IMR-90 (cell line): ENCODE measurements around the gene ASAH2. TPM values are rescaled to one million over a fixed set of nuclear protein-coding genes. Genes with fewer than 3 reads are reported as not detected.

ENCODE experiments used
- ATAC-seq: fragments of 200-7000 bp; cut with Tn5 transposase; 2 replicates; pipeline ENCODE4 v1.9.1; 2020; ENCODE audit warnings: low read depth, mild to moderate bottlenecking, moderate library complexity
- BruUV-seq: library from RNA; stranded (reverse); fragments of 400-500 nt; replicated peaks from 2 replicates; lab custom pipeline; 2021; lab: Mats Ljungman, UMichigan
- CTCF ChIA-PET: fragments of 300-600 bp; formaldehyde crosslinking; extraction: SDS; loops from one replicate; lab custom pipeline; 2021; ENCODE audit warnings: antibody characterized with exemption; lab: Yijun Ruan, JAX
- POLR2A ChIA-PET: fragments of 300-600 bp; sonication (Branson Sonifier 250); formaldehyde crosslinking; loops from one replicate; lab custom pipeline; 2022; ENCODE audit warnings: antibody characterized with exemption; ENCODE audit not compliant: unreplicated experiment; lab: Charles Lee
- DNase-seq: peaks from one replicate; pipeline ENCODE4 v3.0.0; 2013
- H2AFZ ChIP-seq: replicated peaks from 2 replicates; pipeline ENCODE3; 2013; ENCODE audit warnings: low read length, mild to moderate bottlenecking; ENCODE audit not compliant: poor library complexity
- H2AK5ac ChIP-seq: 2 replicates; pipeline ENCODE4 v1.6.1; 2013; ENCODE audit warnings: low read depth, low read length, inconsistent platforms
- H2AK9ac ChIP-seq: replicated peaks from 2 replicates; pipeline ENCODE3; 2013; ENCODE audit warnings: mild to moderate bottlenecking, low read depth, low read length, moderate library complexity; ENCODE audit not compliant: poor library complexity
- H2BK120ac ChIP-seq: 2 replicates; pipeline ENCODE4 v1.6.1; 2013; ENCODE audit warnings: low read depth, low read length, inconsistent platforms
- H2BK15ac ChIP-seq: 3 replicates; pipeline ENCODE4 v1.6.1; 2013; ENCODE audit warnings: low read depth, low read length, inconsistent platforms
- H2BK20ac ChIP-seq: 2 replicates; pipeline ENCODE4 v1.6.1; 2013; ENCODE audit warnings: low read depth, mild to moderate bottlenecking, inconsistent platforms, low read length, moderate library complexity
- H2BK5ac ChIP-seq: 2 replicates; pipeline ENCODE4 v1.6.1; 2013; ENCODE audit warnings: mild to moderate bottlenecking, low read depth, low read length, inconsistent platforms; ENCODE audit not compliant: poor library complexity, severe bottlenecking
- H3K14ac ChIP-seq: replicated peaks from 2 replicates; pipeline ENCODE4 v1.6.1; 2013; ENCODE audit warnings: low read depth, low read length, inconsistent platforms
- H3K18ac ChIP-seq: 2 replicates; pipeline ENCODE4 v1.6.1; 2013; ENCODE audit warnings: low read depth, low read length, control low read depth
- H3K23ac ChIP-seq: 2 replicates; pipeline ENCODE4 v1.6.1; 2013; ENCODE audit warnings: low read depth, low read length, inconsistent platforms
- H3K27ac ChIP-seq: 2 replicates; pipeline ENCODE4 v1.5.1; 2013; ENCODE audit warnings: mild to moderate bottlenecking, control low read depth, low read length; ENCODE audit not compliant: insufficient read depth
- H3K27me3 ChIP-seq: 2 replicates; pipeline ENCODE4 v1.6.1; 2013; ENCODE audit warnings: low read length; ENCODE audit not compliant: control insufficient read depth, insufficient read depth
- H3K36me3 ChIP-seq: 2 replicates; pipeline ENCODE4 v1.6.1; 2013; ENCODE audit warnings: low read length, mixed read lengths; ENCODE audit not compliant: control insufficient read depth, insufficient read depth
- H3K4ac ChIP-seq: 2 replicates; pipeline ENCODE4 v1.6.1; 2013; ENCODE audit warnings: low read depth, low read length, inconsistent platforms
- H3K4me1 ChIP-seq: 2 replicates; pipeline ENCODE4 v1.6.1; 2013; ENCODE audit warnings: low read length, mixed read lengths; ENCODE audit not compliant: control insufficient read depth, insufficient read depth
- H3K4me2 ChIP-seq: 2 replicates; pipeline ENCODE4 v1.6.1; 2013; ENCODE audit warnings: low read depth, mild to moderate bottlenecking, control low read depth, low read length, moderate library complexity
- H3K4me3 ChIP-seq: 2 replicates; pipeline ENCODE4 v1.5.1; 2013; ENCODE audit warnings: low read depth, mild to moderate bottlenecking, control low read depth, low read length, moderate library complexity; ENCODE audit not compliant: insufficient read depth
- H3K56ac ChIP-seq: 2 replicates; pipeline ENCODE4 v1.6.1; 2013; ENCODE audit warnings: low read length, inconsistent platforms; ENCODE audit not compliant: insufficient read depth; ENCODE audit errors: extremely low read depth
- H3K79me1 ChIP-seq, 2 experiments: 2 replicates each; pipeline ENCODE4 v1.6.1; 2013; ENCODE audit warnings: low read length in 2 of 2, inconsistent platforms in 1 of 2, low read depth in 1 of 2
- H3K9ac ChIP-seq: 2 replicates; pipeline ENCODE4 v1.6.1; 2013; ENCODE audit warnings: low read depth, low read length, control low read depth
- H3K9me1 ChIP-seq: 2 replicates; pipeline ENCODE4 v1.6.1; 2013; ENCODE audit warnings: low read length, inconsistent platforms; ENCODE audit not compliant: insufficient read depth
- H3K9me3 ChIP-seq: 2 replicates; pipeline ENCODE4 v1.6.1; 2013; ENCODE audit warnings: low read length; ENCODE audit not compliant: control insufficient read depth, insufficient read depth
- H4K20me1 ChIP-seq: 2 replicates; pipeline ENCODE4 v1.6.1; 2013; ENCODE audit warnings: low read length, inconsistent platforms; ENCODE audit not compliant: insufficient read depth
- H4K5ac ChIP-seq: 2 replicates; pipeline ENCODE4 v1.6.1; 2013; ENCODE audit warnings: mild to moderate bottlenecking, low read depth, low read length, control low read depth
- H4K8ac ChIP-seq, 2 experiments: 2 replicates each; pipeline ENCODE4 v1.6.1; 2013; ENCODE audit warnings: low read depth in 2 of 2, low read length in 2 of 2, control low read depth in 1 of 2, inconsistent platforms in 1 of 2
- H4K91ac ChIP-seq: 2 replicates; pipeline ENCODE4 v1.6.1; 2013; ENCODE audit warnings: low read depth, low read length, inconsistent platforms; ENCODE audit not compliant: insufficient read depth
- CEBPB ChIP-seq: IDR thresholded peaks from 2 replicates; pipeline ENCODE4 v1.6.1; 2012; ENCODE audit warnings: low read depth, low read length, improper control_type of control experiment
- CHD1 ChIP-seq: IDR thresholded peaks from 2 replicates; pipeline ENCODE4 v1.6.1; 2012; ENCODE audit warnings: low read depth, low read length, improper control_type of control experiment
- CTCF ChIP-seq: conservative IDR thresholded peaks from 2 replicates; pipeline ENCODE4 v1.5.1; 2012; ENCODE audit warnings: mild to moderate bottlenecking, low read depth, low read length, improper control_type of control experiment
- MAFK ChIP-seq: IDR thresholded peaks from 2 replicates; pipeline ENCODE4 v1.6.1; 2012; ENCODE audit warnings: low read depth, low read length, improper control_type of control experiment
- MAZ ChIP-seq: IDR thresholded peaks from 2 replicates; pipeline ENCODE4 v1.6.1; 2012; ENCODE audit warnings: low read depth, mild to moderate bottlenecking, low read length, improper control_type of control experiment, moderate library complexity, borderline replicate concordance
- MXI1 ChIP-seq: IDR thresholded peaks from 2 replicates; pipeline ENCODE4 v1.6.1; 2012; ENCODE audit warnings: low read depth, mild to moderate bottlenecking, low read length, moderate library complexity, borderline replicate concordance
- NFE2L2 ChIP-seq: fragments of 150-350 bp; IDR thresholded peaks from 2 replicates; pipeline ENCODE4 v1.6.1; 2016; ENCODE audit warnings: low read depth, mild to moderate bottlenecking, low read length
- POLR2A ChIP-seq: IDR thresholded peaks from 2 replicates; pipeline ENCODE4 v1.6.1; 2012; ENCODE audit warnings: mild to moderate bottlenecking, low read depth, low read length
- RFX5 ChIP-seq: IDR thresholded peaks from 2 replicates; pipeline ENCODE4 v1.8.0; 2012; ENCODE audit warnings: low read depth, mild to moderate bottlenecking, low read length, moderate library complexity
- SMC3 ChIP-seq: fragments of 150-350 bp; IDR thresholded peaks from 2 replicates; pipeline ENCODE4 v1.6.1; 2016; ENCODE audit warnings: low read depth, mild to moderate bottlenecking, antibody characterized with exemption, low read length, moderate library complexity
- USF2 ChIP-seq: fragments of 150-350 bp; IDR thresholded peaks from 2 replicates; pipeline ENCODE4 v1.6.1; 2017; ENCODE audit warnings: mild to moderate bottlenecking, antibody characterized with exemption, low read length, low read depth
- WGBS, 2 experiments: methylation state at CpG; one replicate each; pipeline versions ENCODE4 v1.1.5 to v1.1.7; 2013; ENCODE audit warnings: missing lambda C conversion rate in 2 of 2; ENCODE audit not compliant: insufficient read length in 1 of 2; ENCODE audit errors: extremely low coverage in 2 of 2; 5-methylcytosine and 5-hydroxymethylcytosine counted together
- dilution Hi-C: fragments of 300-500 bp; cut with HindIII; formaldehyde crosslinking; loops from one replicate; pipeline ENCODE4 v1.14.3; 2018; ENCODE audit warnings: low sequenced_read_pairs; ENCODE audit not compliant: unreplicated experiment
- in situ Hi-C: fragments of 300-500 bp; cut with MboI; formaldehyde crosslinking; loops from 3 replicates; pipeline ENCODE4 v1.14.3; 2019; ENCODE audit warnings: low sequenced_read_pairs, inconsistent platforms, mixed read lengths
- intact Hi-C: fragments of 100-400 bp; cut with micrococcal nuclease; formaldehyde crosslinking; loops from 2 replicates; pipeline ENCODE4 v1.10.0; 2022
- polyA plus RNA-seq, 3 experiments: library from polyadenylated mRNA; depleted of rRNA; stranded (reverse); fragments of >200 nt; gene quantifications; 2 replicates each; pipeline ENCODE4 v1.2.3, GENCODE V29; 2012; ENCODE audit warnings: low replicate concordance in 1 of 3
- total RNA-seq: library from RNA; depleted of rRNA; stranded (reverse); fragments of >200 nt; gene quantifications from 2 replicates; pipeline ENCODE4 v1.2.3, GENCODE V29; 2012

ASAH2 gene
- total and polyA plus RNA-seq, 2 of the 4 experiments (the other 2 are of a cell fraction): 0.18 to 0.31 TPM

- no peaks in the 10 kb centered on the region for H4K20me1 ChIP-seq
- no peak overlapping the region for H4K8ac ChIP-seq
- POLR2A ChIA-PET: no interaction called here
- H4K91ac ChIP-seq: no peak overlapping the region
- no peak overlapping the region for H2BK5ac ChIP-seq
- H3K27ac ChIP-seq: no peak overlapping the region
- H3K27me3 ChIP-seq: peaks cover 39% of the 10 kb centered on the region
- no peak for ATAC-seq
- BruUV-seq: no TSS peak
- H2BK120ac ChIP-seq: no peak overlapping the region
- no peak overlapping the region for H3K4ac ChIP-seq
- CTCF ChIA-PET: no interaction called here
- intact Hi-C loops (no loop called here), dilution Hi-C loops (no loop called here), in situ Hi-C loops (no loop called here)
- no peak for TF ChIP-seq RFX5
- TF ChIP-seq MAZ: no peak
- no peak for TF ChIP-seq CTCF
- TF ChIP-seq MAFK: no peak
- TF ChIP-seq NFE2L2: no peak
- TF ChIP-seq POLR2A: no peak
- TF ChIP-seq CHD1: no peak
- TF ChIP-seq USF2: no peak
- no peak for TF ChIP-seq MXI1
- TF ChIP-seq CEBPB: no peak
- no peak for TF ChIP-seq SMC3
- no peak overlapping the region for H2BK20ac ChIP-seq
- no peaks in the 10 kb centered on the region for H3K9me3 ChIP-seq
- no peak for DNase-seq
- no peaks in the 10 kb centered on the region for H3K36me3 ChIP-seq
- H3K14ac ChIP-seq: no peak overlapping the region
- no peak overlapping the region for H2AK5ac ChIP-seq
- H2AK9ac ChIP-seq: no peak overlapping the region
- WGBS, 2 experiments: 30% methylated on average over 2 of the region's 8 CpGs; no CpG with 5 or more reads in 1 of the 2 experiments
- H4K5ac ChIP-seq: no peak overlapping the region
- no peak overlapping the region for H3K4me3 ChIP-seq
- H3K23ac ChIP-seq: no peak overlapping the region
- H3K9me1 ChIP-seq: no peaks in the 10 kb centered on the region
- no peaks in the 10 kb centered on the region for H3K4me1 ChIP-seq
- H3K79me1 ChIP-seq: no peaks in the 10 kb centered on the region
- H2AFZ ChIP-seq: no peak overlapping the region
- H2BK15ac ChIP-seq: no peak overlapping the region
- H3K9ac ChIP-seq: no peak overlapping the region
- H3K18ac ChIP-seq: no peak overlapping the region
- no peak overlapping the region for H3K4me2 ChIP-seq
- no peak overlapping the region for H3K56ac ChIP-seq
Observed at GRCh38 chr10:50281210-50281966, 30.1 kb upstream of the ASAH2 start.
